Fibroblast of lung (primary cell): Measurements from ENCODE around the gene PDP2. TPM values are rescaled to one million over a fixed set of nuclear protein-coding genes. Genes with fewer than 3 reads are reported as not detected.

Experiments used
- DNase-seq, 2 donors: peaks; one replicate each; pipeline versions ENCODE4 v3.0.0 to v3.0.0-alpha.2; 2010; ENCODE audit warnings: low read depth in 2 of 2
- H2AFZ ChIP-seq: 2 replicates; pipeline ENCODE4 v1.5.1; 2012; ENCODE audit warnings: low read length, control low read depth, inconsistent platforms
- H3K27ac ChIP-seq: 2 replicates; pipeline ENCODE4 v1.5.1; 2011; ENCODE audit warnings: low read length, control low read depth; ENCODE audit not compliant: insufficient read depth
- H3K27me3 ChIP-seq: 2 replicates; pipeline ENCODE4 v1.5.1; 2011; ENCODE audit warnings: mild to moderate bottlenecking, low read length; ENCODE audit not compliant: control insufficient read depth, insufficient read depth
- H3K36me3 ChIP-seq: 2 replicates; pipeline ENCODE4 v1.5.1; 2011; ENCODE audit warnings: low read length; ENCODE audit not compliant: control insufficient read depth, insufficient read depth
- H3K4me1 ChIP-seq: 2 replicates; pipeline ENCODE4 v1.5.1; 2011; ENCODE audit warnings: low read length; ENCODE audit not compliant: control insufficient read depth, insufficient read depth; ENCODE audit errors: extremely low read depth
- H3K4me2 ChIP-seq: 2 replicates; pipeline ENCODE4 v1.5.1; 2011; ENCODE audit warnings: low read length, control low read depth; ENCODE audit not compliant: insufficient read depth; ENCODE audit errors: extremely low read depth
- H3K4me3 ChIP-seq, 4 experiments: fragments of 200-600 bp in 1 of 4; sonication (generic) in 1 of 4; replicated peaks in 1 of 4; 2 replicates each; pipeline ENCODE4 v1.5.1; 2011 to 2016; ENCODE audit warnings: low read length in 4 of 4, low read depth in 3 of 4, mild to moderate bottlenecking in 3 of 4, control low read depth in 2 of 4, inconsistent platforms in 1 of 4, mixed read lengths in 1 of 4; ENCODE audit not compliant: insufficient read depth in 1 of 4; ENCODE audit errors: control extremely low read depth in 1 of 4
- H3K79me2 ChIP-seq: 2 replicates; pipeline ENCODE4 v1.5.1; 2012; ENCODE audit warnings: mild to moderate bottlenecking, low read length, inconsistent platforms; ENCODE audit not compliant: control insufficient read depth, insufficient read depth
- H3K9ac ChIP-seq: 2 replicates; pipeline ENCODE4 v1.5.1; 2011; ENCODE audit warnings: mild to moderate bottlenecking, low read length, control low read depth; ENCODE audit not compliant: insufficient read depth
- H3K9me3 ChIP-seq: 2 replicates; pipeline ENCODE4 v1.5.1; 2012; ENCODE audit warnings: low read depth, low read length; ENCODE audit not compliant: control insufficient read depth, insufficient read depth
- H4K20me1 ChIP-seq: 2 replicates; pipeline ENCODE4 v1.5.1; 2011; ENCODE audit warnings: low read length; ENCODE audit not compliant: control insufficient read depth, insufficient read depth; ENCODE audit errors: extremely low read depth
- EZH2 ChIP-seq: IDR thresholded peaks from 2 replicates; pipeline ENCODE4 v1.5.1; 2012; ENCODE audit warnings: low read length, control low read depth, mild to moderate bottlenecking; ENCODE audit errors: missing control alignments
- polyA plus RNA-seq, 2 donors: library from polyadenylated mRNA; depleted of rRNA in 1 of 2; stranded (reverse) in 1 of 2; unstranded in 1 of 2; fragments of >200 nt; gene quantifications; 2 replicates each; pipeline ENCODE4 v1.2.1, GENCODE V29; 2011 to 2012; ENCODE audit warnings: missing spikeins in 1 of 2
- total RNA-seq: library from RNA; depleted of rRNA; stranded (reverse); fragments of >200 nt; gene quantifications from 2 replicates; pipeline ENCODE4 v1.2.1, GENCODE V29; 2014
- TF ChIP-seq, protein P1 (sequence below), 2 donors: IDR thresholded peaks in 1 of 2; conservative IDR thresholded peaks in 1 of 2; 1 replicate in 1 of 2; 2 replicates in 1 of 2; pipeline ENCODE4 v1.5.1; 2011 to 2012; ENCODE audit warnings: low read length in 2 of 2, control low read depth in 1 of 2, inconsistent platforms in 1 of 2, low read depth in 1 of 2, mild to moderate bottlenecking in 1 of 2

Gene PDP2
- total and polyA plus RNA-seq, 2 donors (not counting 1 experiment from before 2014, with no cell fraction given): 10.9 to 11.6 TPM

GRCh38 chr16:66890799-66891198, 10.5 kb downstream of the PDP2 start:
- no peak for DNase-seq
- Histone ChIP-seq H3K4me2 (no peak overlapping the region), H3K4me3 (no peak overlapping the region), H4K20me1 (no peaks in the 10 kb centered on the region), H3K9me3 (no peaks in the 10 kb centered on the region), H2AFZ (no peak overlapping the region), H3K36me3 (peaks cover 2% of the 10 kb centered on the region), H3K79me2 (no peaks in the 10 kb centered on the region), H3K4me1 (no peaks in the 10 kb centered on the region), H3K27ac (no peak overlapping the region), H3K9ac (no peak overlapping the region), H3K27me3 (no peaks in the 10 kb centered on the region)
- TF ChIP-seq EZH2: no peak
- TF ChIP-seq, protein P1, sequence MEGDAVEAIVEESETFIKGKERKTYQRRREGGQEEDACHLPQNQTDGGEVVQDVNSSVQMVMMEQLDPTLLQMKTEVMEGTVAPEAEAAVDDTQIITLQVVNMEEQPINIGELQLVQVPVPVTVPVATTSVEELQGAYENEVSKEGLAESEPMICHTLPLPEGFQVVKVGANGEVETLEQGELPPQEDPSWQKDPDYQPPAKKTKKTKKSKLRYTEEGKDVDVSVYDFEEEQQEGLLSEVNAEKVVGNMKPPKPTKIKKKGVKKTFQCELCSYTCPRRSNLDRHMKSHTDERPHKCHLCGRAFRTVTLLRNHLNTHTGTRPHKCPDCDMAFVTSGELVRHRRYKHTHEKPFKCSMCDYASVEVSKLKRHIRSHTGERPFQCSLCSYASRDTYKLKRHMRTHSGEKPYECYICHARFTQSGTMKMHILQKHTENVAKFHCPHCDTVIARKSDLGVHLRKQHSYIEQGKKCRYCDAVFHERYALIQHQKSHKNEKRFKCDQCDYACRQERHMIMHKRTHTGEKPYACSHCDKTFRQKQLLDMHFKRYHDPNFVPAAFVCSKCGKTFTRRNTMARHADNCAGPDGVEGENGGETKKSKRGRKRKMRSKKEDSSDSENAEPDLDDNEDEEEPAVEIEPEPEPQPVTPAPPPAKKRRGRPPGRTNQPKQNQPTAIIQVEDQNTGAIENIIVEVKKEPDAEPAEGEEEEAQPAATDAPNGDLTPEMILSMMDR (conservative IDR thresholded peaks at IDR 0.05 in 1 of 2, IDR thresholded peaks at IDR 0.05 in 1 of 2; ENCODE audit: low read depth in 1 of 2, low read length in 2 of 2): no peak

DNA sequence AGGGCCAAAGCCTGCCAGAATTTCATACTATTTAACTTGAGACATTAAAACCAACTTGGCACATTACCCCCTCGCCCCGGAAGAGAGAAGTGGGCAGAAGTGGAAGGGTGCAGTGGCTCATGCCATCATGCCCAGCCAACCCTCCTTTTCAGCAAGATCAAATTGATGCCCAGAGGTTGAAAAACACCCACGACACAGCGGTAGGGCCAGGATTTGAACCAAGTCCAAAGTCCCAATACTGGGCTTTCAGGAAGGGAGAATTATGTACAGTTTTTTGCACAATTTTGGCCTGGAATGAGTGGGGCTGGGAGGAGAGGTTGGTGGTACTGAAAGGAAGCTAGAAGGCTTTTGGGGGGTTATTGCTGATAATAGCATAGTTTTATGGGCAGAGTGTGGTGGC, 11.0 kb downstream of the PDP2 start:
- H3K9ac ChIP-seq: no peak overlapping the region
- no peak overlapping the region for H3K4me2 ChIP-seq
- H3K4me3 ChIP-seq: no peak overlapping the region
- peaks cover 2% of the 10 kb centered on the region for H3K36me3 ChIP-seq
- DNase-seq: no peak
- no peaks in the 10 kb centered on the region for H3K9me3 ChIP-seq
- no peaks in the 10 kb centered on the region for H3K4me1 ChIP-seq
- no peaks in the 10 kb centered on the region for H4K20me1 ChIP-seq
- no peaks in the 10 kb centered on the region for H3K27me3 ChIP-seq
- H2AFZ ChIP-seq: no peak overlapping the region
- H3K79me2 ChIP-seq: no peaks in the 10 kb centered on the region
- H3K27ac ChIP-seq: no peak overlapping the region
- no peak for TF ChIP-seq EZH2
- TF ChIP-seq, protein P1 (conservative IDR thresholded peaks at IDR 0.05 in 1 of 2, IDR thresholded peaks at IDR 0.05 in 1 of 2; ENCODE audit: low read depth in 1 of 2, low read length in 2 of 2): no peak

- Histone ChIP-seq H2AFZ (no peak overlapping the region), H3K4me1 (no peaks in the 10 kb centered on the region), H3K4me2 (no peak overlapping the region), H4K20me1 (no peaks in the 10 kb centered on the region), H3K9ac (no peak overlapping the region), H3K9me3 (no peaks in the 10 kb centered on the region), H3K27ac (no peak overlapping the region), H3K79me2 (no peaks in the 10 kb centered on the region), H3K36me3 (no peaks in the 10 kb centered on the region), H3K4me3 (no peak overlapping the region), H3K27me3 (no peaks in the 10 kb centered on the region)
- no peak for TF ChIP-seq EZH2
- TF ChIP-seq, protein P1 (conservative IDR thresholded peaks at IDR 0.05 in 1 of 2, IDR thresholded peaks at IDR 0.05 in 1 of 2; ENCODE audit: low read depth in 1 of 2, low read length in 2 of 2): no peak
- DNase-seq: no peak
These were observed 11.5 kb downstream of the PDP2 start for GRCh38 chr16:66891797-66892196.
